Breast epithelium (tissue), 3 donors: Measurements from ENCODE around the gene KIF1A.
"Not testable (repeated sequence)": the region's sequence is repeated elsewhere in the genome, so short reads cannot be mapped to it uniquely, and the experiment has no call there.

ENCODE experiments used
- CTCF ChIP-seq, 3 donors: fragments of 450-650 bp; IDR thresholded peaks; one replicate each; pipeline ENCODE4 v1.5.1; 2016 to 2017; ENCODE audit warnings: antibody characterized with exemption in 3 of 3, mild to moderate bottlenecking in 3 of 3, moderate library complexity in 3 of 3
- POLR2AphosphoS5 ChIP-seq, 3 donors: sonication (generic); formaldehyde crosslinking; IDR thresholded peaks; one replicate each; pipeline ENCODE4 v1.6.1; 2017; ENCODE audit warnings: antibody characterized with exemption in 3 of 3

GRCh38 chr2:240690421-240691074, 129.5 kb downstream of the KIF1A start:
- TF ChIP-seq CTCF, POLR2AphosphoS5 (IDR thresholded peaks at IDR 0.05): not testable (repeated sequence)
